ENCODE measurements around the gene OSBPL1A.

DNA sequence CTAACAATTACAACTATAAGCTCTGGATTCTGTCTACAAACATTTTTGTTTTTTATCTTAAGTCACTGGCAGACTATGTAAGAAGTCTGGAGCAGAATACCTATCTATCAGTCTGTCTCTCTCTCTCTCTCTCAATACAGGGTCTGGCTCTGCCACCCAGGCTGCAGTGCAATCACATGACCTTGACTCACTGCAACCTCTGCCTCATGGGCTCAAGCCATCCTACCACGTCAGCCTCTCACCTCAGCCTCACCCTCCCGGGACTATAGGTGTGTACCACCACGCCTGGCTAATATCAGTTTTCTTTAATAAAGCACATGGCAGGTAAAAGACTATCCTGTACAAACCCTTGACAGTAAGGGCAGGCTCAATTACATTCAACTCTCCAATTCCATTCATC is 96.9 kb downstream of the OSBPL1A start:
- TF ChIP-seq POLR2AphosphoS5 (IDR thresholded peaks at IDR 0.05; ENCODE audit: low read depth, low read length) (no peak), JUN (IDR thresholded peaks at IDR 0.05; ENCODE audit: low read depth, low read length) (no peak), NANOG (IDR thresholded peaks at IDR 0.05; ENCODE audit: insufficient read depth, low read depth, low read length, poor library complexity, severe bottlenecking) (no peak), BRCA1 (IDR thresholded peaks at IDR 0.05; ENCODE audit: low read depth, low read length) (no peak), NRF1 (IDR thresholded peaks at IDR 0.05; ENCODE audit: low read depth, low read length) (no peak), POLR2A (IDR thresholded peaks at IDR 0.05; ENCODE audit: control extremely low read depth in 1 of 2, low read depth in 2 of 2, low read length in 2 of 2) (no peak), TAF7 (optimal IDR thresholded peaks at IDR 0.05; ENCODE audit: borderline replicate concordance, low read depth, low read length) (no peak), SAP30 (IDR thresholded peaks at IDR 0.05; ENCODE audit: insufficient read depth, insufficient replicate concordance, low read length) (no peak)
- TF ChIP-seq, protein P1, sequence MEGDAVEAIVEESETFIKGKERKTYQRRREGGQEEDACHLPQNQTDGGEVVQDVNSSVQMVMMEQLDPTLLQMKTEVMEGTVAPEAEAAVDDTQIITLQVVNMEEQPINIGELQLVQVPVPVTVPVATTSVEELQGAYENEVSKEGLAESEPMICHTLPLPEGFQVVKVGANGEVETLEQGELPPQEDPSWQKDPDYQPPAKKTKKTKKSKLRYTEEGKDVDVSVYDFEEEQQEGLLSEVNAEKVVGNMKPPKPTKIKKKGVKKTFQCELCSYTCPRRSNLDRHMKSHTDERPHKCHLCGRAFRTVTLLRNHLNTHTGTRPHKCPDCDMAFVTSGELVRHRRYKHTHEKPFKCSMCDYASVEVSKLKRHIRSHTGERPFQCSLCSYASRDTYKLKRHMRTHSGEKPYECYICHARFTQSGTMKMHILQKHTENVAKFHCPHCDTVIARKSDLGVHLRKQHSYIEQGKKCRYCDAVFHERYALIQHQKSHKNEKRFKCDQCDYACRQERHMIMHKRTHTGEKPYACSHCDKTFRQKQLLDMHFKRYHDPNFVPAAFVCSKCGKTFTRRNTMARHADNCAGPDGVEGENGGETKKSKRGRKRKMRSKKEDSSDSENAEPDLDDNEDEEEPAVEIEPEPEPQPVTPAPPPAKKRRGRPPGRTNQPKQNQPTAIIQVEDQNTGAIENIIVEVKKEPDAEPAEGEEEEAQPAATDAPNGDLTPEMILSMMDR (IDR thresholded peaks at IDR 0.05; ENCODE audit: control extremely low read depth in 1 of 3, insufficient read depth in 1 of 3, low read depth in 1 of 3, low read length in 3 of 3), result no peak
- TF ChIP-seq, protein P2, sequence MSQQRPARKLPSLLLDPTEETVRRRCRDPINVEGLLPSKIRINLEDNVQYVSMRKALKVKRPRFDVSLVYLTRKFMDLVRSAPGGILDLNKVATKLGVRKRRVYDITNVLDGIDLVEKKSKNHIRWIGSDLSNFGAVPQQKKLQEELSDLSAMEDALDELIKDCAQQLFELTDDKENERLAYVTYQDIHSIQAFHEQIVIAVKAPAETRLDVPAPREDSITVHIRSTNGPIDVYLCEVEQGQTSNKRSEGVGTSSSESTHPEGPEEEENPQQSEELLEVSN (IDR thresholded peaks at IDR 0.05), result no peak
